Measurements from ENCODE around the gene DPP7.
"Not testable (repeated sequence)": the region's sequence is repeated elsewhere in the genome, so short reads cannot be mapped to it uniquely, and the experiment has no call there.

Gene DPP7

GRCh38 chr9:137143459-137143858, 28.9 kb upstream of the DPP7 start:
- Histone ChIP-seq H3K27me3 (ENCODE audit: control insufficient read depth, insufficient read depth, low read length) (peaks cover 65% of the 10 kb centered on the region), H3K9me3 (ENCODE audit: control insufficient read depth, low read length) (no peaks in the 10 kb centered on the region), H3K4me1 (ENCODE audit: control insufficient read depth, insufficient read depth, low read length) (no peaks in the 10 kb centered on the region), H3K4me3 (ENCODE audit: low read length) (no peak overlapping the region), H3K9ac (ENCODE audit: low read length) (no peak overlapping the region), H3K36me3 (ENCODE audit: control insufficient read depth, insufficient read depth, low read length) (no peaks in the 10 kb centered on the region)

DNA sequence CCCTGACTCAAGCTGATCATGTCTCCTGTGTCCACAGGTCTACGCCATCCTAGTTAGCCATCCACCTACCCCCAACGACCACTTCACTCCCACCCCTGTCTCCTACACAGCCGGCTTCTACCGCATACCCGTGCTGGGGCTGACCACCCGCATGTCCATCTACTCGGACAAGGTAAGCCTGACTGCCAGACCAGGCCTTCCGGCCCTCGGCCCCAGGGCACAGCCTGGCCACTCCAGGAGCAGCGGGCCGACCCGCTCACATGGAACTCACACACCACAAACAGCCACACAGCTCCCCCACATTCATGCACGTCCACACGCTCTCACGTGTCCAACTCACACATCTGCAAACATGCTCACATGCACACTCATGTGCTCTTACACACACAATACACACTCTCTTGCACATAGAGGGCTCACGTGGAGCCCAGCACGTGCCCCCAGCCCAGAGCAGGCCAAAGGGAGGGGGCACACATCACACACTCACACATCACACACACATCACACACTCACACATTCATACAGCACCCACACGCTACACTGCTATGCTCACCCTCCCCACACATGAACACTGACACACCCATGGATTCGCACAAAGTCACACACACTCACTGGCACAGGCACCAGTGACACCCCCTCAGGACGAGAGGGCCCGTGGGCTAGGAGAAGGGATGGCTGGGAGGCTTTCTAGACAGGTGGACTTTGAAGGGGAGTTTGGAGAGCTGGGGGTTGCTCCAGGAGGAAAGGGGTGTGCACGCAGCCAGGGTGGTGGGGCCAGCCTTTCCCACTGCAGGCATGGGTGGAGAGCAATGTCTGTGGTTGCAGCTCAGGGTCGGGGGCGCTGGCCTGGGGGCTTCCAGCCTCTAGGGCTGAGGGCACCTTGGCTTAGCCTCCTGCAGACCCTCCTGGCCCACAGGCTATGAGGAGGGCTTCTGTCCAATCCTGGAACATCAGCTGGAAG, 27.7 kb upstream of the DPP7 start:
- Histone ChIP-seq H3K9me3 (ENCODE audit: control insufficient read depth, low read length) (no peaks in the 10 kb centered on the region), H3K4me3 (ENCODE audit: low read length) (no peak overlapping the region), H3K9ac (ENCODE audit: low read length) (no peak overlapping the region), H3K4me1 (ENCODE audit: control insufficient read depth, insufficient read depth, low read length) (no peaks in the 10 kb centered on the region), H3K27me3 (ENCODE audit: control insufficient read depth, insufficient read depth, low read length) (peaks cover 69% of the 10 kb centered on the region), H3K36me3 (ENCODE audit: control insufficient read depth, insufficient read depth, low read length) (no peaks in the 10 kb centered on the region)

GRCh38 chr9:137141050-137141810, 26.7 kb upstream of the DPP7 start:
- no peaks in the 10 kb centered on the region for H3K36me3 ChIP-seq (ENCODE audit: control insufficient read depth, insufficient read depth, low read length)
- H3K9ac ChIP-seq (ENCODE audit: low read length), result no peak overlapping the region
- no peak overlapping the region for H3K4me3 ChIP-seq (ENCODE audit: low read length)
- H3K27me3 ChIP-seq (ENCODE audit: control insufficient read depth, insufficient read depth, low read length), result peaks cover 71% of the 10 kb centered on the region
- H3K4me1 ChIP-seq (ENCODE audit: control insufficient read depth, insufficient read depth, low read length), result no peaks in the 10 kb centered on the region
- H3K9me3 ChIP-seq (ENCODE audit: control insufficient read depth, low read length), result no peaks in the 10 kb centered on the region

GRCh38 chr9:137140151-137141012, 25.8 kb upstream of the DPP7 start:
- Histone ChIP-seq H3K9ac (ENCODE audit: low read length) (no peak overlapping the region), H3K9me3 (ENCODE audit: control insufficient read depth, low read length) (no peaks in the 10 kb centered on the region), H3K4me3 (ENCODE audit: low read length) (no peak overlapping the region), H3K27me3 (ENCODE audit: control insufficient read depth, insufficient read depth, low read length) (peaks cover 76% of the 10 kb centered on the region), H3K4me1 (ENCODE audit: control insufficient read depth, insufficient read depth, low read length) (no peaks in the 10 kb centered on the region), H3K36me3 (ENCODE audit: control insufficient read depth, insufficient read depth, low read length) (no peaks in the 10 kb centered on the region)

GRCh38 chr9:137139468-137140150, 25.1 kb upstream of the DPP7 start:
- Histone ChIP-seq H3K36me3 (ENCODE audit: control insufficient read depth, insufficient read depth, low read length) (no peaks in the 10 kb centered on the region), H3K4me3 (ENCODE audit: low read length) (no peak overlapping the region), H3K4me1 (ENCODE audit: control insufficient read depth, insufficient read depth, low read length) (no peaks in the 10 kb centered on the region), H3K9ac (ENCODE audit: low read length) (no peak overlapping the region), H3K9me3 (ENCODE audit: control insufficient read depth, low read length) (no peaks in the 10 kb centered on the region), H3K27me3 (ENCODE audit: control insufficient read depth, insufficient read depth, low read length) (peaks cover 76% of the 10 kb centered on the region)

DNA sequence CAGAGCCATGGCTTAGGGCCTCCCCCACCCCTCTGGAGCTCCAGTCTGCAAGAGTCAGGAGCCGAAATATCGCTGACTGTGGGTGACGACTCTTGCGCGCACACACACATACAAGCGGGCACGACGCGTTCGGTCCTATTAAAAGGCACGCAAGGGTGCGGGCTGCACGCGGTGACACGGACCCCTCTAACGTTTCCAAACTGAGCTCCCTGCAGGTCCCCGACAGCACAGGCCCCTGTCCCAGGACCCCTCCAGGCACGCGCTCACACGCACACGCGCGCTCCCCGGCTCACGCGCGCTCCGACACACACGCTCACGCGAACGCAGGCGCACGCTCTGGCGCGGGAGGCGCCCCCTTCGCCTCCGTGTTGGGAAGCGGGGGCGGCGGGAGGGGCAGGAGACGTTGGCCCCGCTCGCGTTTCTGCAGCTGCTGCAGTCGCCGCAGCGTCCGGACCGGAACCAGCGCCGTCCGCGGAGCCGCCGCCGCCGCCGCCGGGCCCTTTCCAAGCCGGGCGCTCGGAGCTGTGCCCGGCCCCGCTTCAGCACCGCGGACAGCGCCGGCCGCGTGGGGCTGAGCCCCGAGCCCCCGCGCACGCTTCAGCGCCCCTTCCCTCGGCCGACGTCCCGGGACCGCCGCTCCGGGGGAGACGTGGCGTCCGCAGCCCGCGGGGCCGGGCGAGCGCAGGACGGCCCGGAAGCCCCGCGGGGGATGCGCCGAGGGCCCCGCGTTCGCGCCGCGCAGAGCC, 24.4 kb upstream of the DPP7 start, which contains the start of gene GRIN1:
GRIN1 (plus strand) TSS at position 433 of the 746 bp plus-strand sequence. CDS start 333 bp downstream, outside the sequence.
- H3K9ac ChIP-seq (ENCODE audit: low read length), result no peak within 1 kb of the TSS
- no peaks in the 10 kb centered on the region for H3K9me3 ChIP-seq (ENCODE audit: control insufficient read depth, low read length)
- no peak within 1 kb of the TSS for H3K4me3 ChIP-seq (ENCODE audit: low read length)
- no peaks in the 10 kb centered on the region for H3K36me3 ChIP-seq (ENCODE audit: control insufficient read depth, insufficient read depth, low read length)
- H3K27me3 ChIP-seq (ENCODE audit: control insufficient read depth, insufficient read depth, low read length), result peaks cover 74% of the 10 kb centered on the region
- no peaks in the 10 kb centered on the region for H3K4me1 ChIP-seq (ENCODE audit: control insufficient read depth, insufficient read depth, low read length)

DNA sequence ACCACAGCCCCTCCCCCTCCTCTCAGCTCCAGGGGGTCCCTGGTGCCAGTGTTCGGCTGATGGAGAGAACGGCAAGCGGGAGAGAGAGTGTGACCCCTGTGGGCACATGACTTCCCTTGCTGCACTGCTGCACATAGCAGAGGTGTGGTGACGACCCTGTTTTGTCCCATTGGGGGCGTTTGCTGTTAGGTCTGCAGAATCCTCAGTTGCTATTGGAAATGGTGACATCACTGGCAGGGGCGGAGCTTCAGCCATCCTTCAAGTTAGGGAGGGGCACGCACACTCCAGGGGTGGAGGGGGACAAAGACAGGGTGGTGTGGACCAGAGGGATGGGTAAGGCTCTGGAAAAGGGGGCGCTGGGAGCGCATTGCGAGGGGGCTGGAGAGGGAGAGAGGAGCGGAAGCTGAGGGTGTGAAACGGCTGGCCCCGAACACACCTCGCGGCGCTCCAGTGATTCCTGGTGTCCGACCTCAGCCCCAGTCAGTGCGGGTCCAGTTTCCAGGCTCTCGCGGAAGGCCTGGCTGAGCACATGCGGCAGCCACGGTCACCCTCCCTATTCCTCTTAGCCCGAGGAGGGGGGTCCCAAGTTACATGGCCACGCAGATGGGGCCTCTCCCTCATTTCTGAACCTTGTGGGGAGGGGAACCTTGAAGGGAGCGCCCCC, 23.7 kb upstream of the DPP7 start:
- Histone ChIP-seq H3K9me3 (ENCODE audit: control insufficient read depth, low read length) (no peaks in the 10 kb centered on the region), H3K36me3 (ENCODE audit: control insufficient read depth, insufficient read depth, low read length) (no peaks in the 10 kb centered on the region), H3K27me3 (ENCODE audit: control insufficient read depth, insufficient read depth, low read length) (peaks cover 70% of the 10 kb centered on the region), H3K4me1 (ENCODE audit: control insufficient read depth, insufficient read depth, low read length) (no peaks in the 10 kb centered on the region), H3K9ac (ENCODE audit: low read length) (no peak overlapping the region), H3K4me3 (ENCODE audit: low read length) (no peak overlapping the region)

DNA sequence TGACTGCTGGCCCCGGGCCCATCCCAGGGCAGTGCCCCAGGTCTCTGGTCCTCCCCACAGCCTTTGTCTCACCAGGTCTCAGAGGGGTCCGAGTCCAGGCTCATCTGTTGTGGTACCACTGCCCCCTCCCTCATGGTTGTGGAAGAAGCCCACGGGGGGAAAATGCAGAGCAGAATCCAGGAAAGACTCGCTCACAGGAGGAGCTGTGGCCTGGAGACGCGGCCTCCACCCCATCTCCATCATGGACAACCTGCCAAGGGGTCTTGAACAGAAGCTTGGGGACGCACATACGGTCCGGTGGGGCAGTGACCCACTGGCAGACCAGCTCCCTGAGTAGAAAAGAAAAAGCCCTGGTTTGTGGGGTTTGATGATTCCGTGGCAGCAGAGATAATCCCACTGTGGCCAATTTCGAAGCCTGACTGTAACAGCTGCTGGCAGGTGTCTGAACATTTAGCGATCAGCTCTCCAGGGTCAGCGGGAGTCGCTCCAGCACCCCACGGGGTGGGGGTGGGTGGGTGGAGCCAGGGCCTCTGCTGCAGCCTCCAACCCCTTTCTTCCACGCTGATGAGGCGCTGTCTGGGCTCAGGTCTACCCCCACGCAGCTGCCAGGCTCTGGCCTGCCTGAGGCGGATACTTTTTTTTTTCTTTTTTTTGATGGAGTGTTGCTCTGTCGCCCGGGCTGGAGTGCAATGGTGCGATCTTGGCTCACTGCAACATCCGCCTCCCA, 22.5 kb upstream of the DPP7 start:
- Histone ChIP-seq H3K9me3 (ENCODE audit: control insufficient read depth, low read length) (no peaks in the 10 kb centered on the region), H3K4me3 (ENCODE audit: low read length) (no peak overlapping the region), H3K4me1 (ENCODE audit: control insufficient read depth, insufficient read depth, low read length) (no peaks in the 10 kb centered on the region), H3K36me3 (ENCODE audit: control insufficient read depth, insufficient read depth, low read length) (no peaks in the 10 kb centered on the region), H3K9ac (ENCODE audit: low read length) (no peak overlapping the region), H3K27me3 (ENCODE audit: control insufficient read depth, insufficient read depth, low read length) (peaks cover 59% of the 10 kb centered on the region)

GRCh38 chr9:137136261-137136880, 21.8 kb upstream of the DPP7 start:
- Histone ChIP-seq H3K27me3 (ENCODE audit: control insufficient read depth, insufficient read depth, low read length) (peaks cover 53% of the 10 kb centered on the region), H3K4me3 (ENCODE audit: low read length) (no peak overlapping the region), H3K4me1 (ENCODE audit: control insufficient read depth, insufficient read depth, low read length) (no peaks in the 10 kb centered on the region), H3K36me3 (ENCODE audit: control insufficient read depth, insufficient read depth, low read length) (no peaks in the 10 kb centered on the region), H3K9me3 (ENCODE audit: control insufficient read depth, low read length) (no peaks in the 10 kb centered on the region), H3K9ac (ENCODE audit: low read length) (no peak overlapping the region)

GRCh38 chr9:137135154-137135553, 20.6 kb upstream of the DPP7 start:
- H3K36me3 ChIP-seq (ENCODE audit: control insufficient read depth, insufficient read depth, low read length); H3K9ac ChIP-seq (ENCODE audit: low read length); H3K4me1 ChIP-seq (ENCODE audit: control insufficient read depth, insufficient read depth, low read length); H3K9me3 ChIP-seq (ENCODE audit: control insufficient read depth, low read length); H3K4me3 ChIP-seq (ENCODE audit: low read length): not testable (repeated sequence)
- peaks cover 41% of the 10 kb centered on the region for H3K27me3 ChIP-seq (ENCODE audit: control insufficient read depth, insufficient read depth, low read length)

Data from mucosa of stomach (tissue), 1 donor.